GM20431 (cell line): ENCODE data around the gene ARHGAP12.

Experiments used
- in situ Hi-C: fragments of 300-500 bp; cut with MseI, MboI; formaldehyde crosslinking; loops from one replicate; pipeline ENCODE4 v1.15.0; 2020; ENCODE audit warnings: low sequenced_read_pairs; ENCODE audit not compliant: unreplicated experiment

Gene ARHGAP12

DNA sequence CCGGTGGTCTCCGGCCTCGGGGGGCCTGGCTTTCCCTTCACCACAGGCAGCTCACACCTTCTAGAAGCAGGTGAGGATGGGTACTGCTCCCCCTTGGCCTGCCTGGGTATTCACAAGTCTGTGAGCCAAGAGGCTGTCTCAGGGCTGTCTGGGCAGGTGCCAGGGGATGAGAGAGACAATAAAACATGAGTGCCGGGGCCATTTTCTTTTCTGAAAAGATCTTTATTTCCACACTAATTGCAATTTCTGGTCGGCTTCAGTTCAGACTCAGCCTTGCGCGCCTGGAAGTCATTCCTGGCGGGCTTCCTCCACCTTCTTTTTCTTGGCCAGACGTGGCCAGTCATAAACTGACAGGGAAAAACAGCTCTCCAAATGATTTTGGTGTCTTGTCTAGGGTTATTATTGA lies 171.2 kb downstream of the ARHGAP12 start:
- in situ Hi-C loops: no loop called here

GRCh38 chr10:31756729-31757110 lies 171.9 kb downstream of the ARHGAP12 start:
- in situ Hi-C loops: no loop called here

DNA sequence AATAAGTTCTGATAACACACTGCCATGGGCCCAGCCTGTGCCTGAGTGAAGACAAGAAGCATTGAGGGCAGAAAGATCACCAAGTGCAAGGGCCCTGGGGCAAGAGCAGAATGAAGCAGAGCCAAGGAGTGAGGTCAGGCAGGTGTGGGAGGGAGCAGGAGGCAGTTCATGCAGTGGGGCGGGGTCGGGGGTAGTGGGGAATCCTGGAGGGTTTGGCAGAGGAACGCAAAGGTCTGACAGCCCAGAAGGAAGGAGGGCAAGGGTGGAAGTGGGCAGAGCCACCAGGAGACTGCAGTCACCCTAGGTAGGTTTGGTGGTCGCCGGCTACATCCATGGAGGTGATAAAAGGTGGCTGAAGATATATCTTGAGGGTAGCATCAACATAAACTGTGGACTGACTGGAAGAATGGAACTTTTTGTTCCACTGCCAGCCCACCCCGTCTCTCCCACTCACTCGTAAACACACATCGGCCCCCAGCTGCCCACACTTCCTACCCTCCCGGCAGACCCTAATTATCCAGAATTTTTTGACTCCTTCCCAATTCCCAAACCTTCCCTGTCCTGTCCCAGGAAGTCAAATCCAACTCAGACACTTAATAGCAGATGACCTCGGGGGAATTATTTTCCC lies 172.4 kb downstream of the ARHGAP12 start:
- in situ Hi-C loops: no loop called here
